AG09309 (cell line): ENCODE results near the gene FAM241A.

Experiments
- DNase-seq: peaks from one replicate; pipeline ENCODE4 v3.0.0-alpha.2; 2010; ENCODE audit warnings: low read depth
- H3K4me3 ChIP-seq: 2 replicates; pipeline ENCODE4 v1.5.1; 2011; ENCODE audit warnings: mild to moderate bottlenecking, low read depth, low read length, moderate library complexity; ENCODE audit not compliant: control insufficient read depth
- CTCF ChIP-seq: IDR thresholded peaks from 2 replicates; pipeline ENCODE4 v1.5.1; 2011; ENCODE audit warnings: mild to moderate bottlenecking, low read depth, low read length, inconsistent platforms; ENCODE audit not compliant: insufficient read depth, control insufficient read depth; ENCODE audit errors: missing control alignments

The FAM241A gene

GRCh38 chr4:112119353-112119783 is 25.9 kb upstream of the FAM241A start:
- no peak for TF ChIP-seq CTCF

GRCh38 chr4:112120021-112120420 is 25.2 kb upstream of the FAM241A start:
- no peak for TF ChIP-seq CTCF
- DNase-seq, result no peak
- H3K4me3 ChIP-seq, result no peak overlapping the region

More at GRCh38 chr4:112119353-112119783, 25.9 kb upstream of the FAM241A start:
- H3K4me3 ChIP-seq, result no peak overlapping the region
- DNase-seq, result no peak

- H3K4me3 ChIP-seq, result no peak overlapping the region
- no peak for DNase-seq
- TF ChIP-seq CTCF, result no peak
Measured at GRCh38 chr4:112125416-112125815, 19.8 kb upstream of the FAM241A start.

- no peak for DNase-seq
- no peak overlapping the region for H3K4me3 ChIP-seq
- no peak for TF ChIP-seq CTCF
Measured at GRCh38 chr4:112127048-112127637, 18.1 kb upstream of the FAM241A start.

- no peak overlapping the region for H3K4me3 ChIP-seq
- no peak for TF ChIP-seq CTCF
- DNase-seq, result no peak
Measured at GRCh38 chr4:112127803-112128202, 17.5 kb upstream of the FAM241A start.

- no peak for DNase-seq
- no peak for TF ChIP-seq CTCF
- no peak overlapping the region for H3K4me3 ChIP-seq
Measured at GRCh38 chr4:112128452-112128851, 16.8 kb upstream of the FAM241A start.
